Skin epidermis (tissue), 12 donors: Measurements from ENCODE around the gene UBXN11.
"Not testable (repeated sequence)": the region's sequence is repeated elsewhere in the genome, so short reads cannot be mapped to it uniquely, and the experiment has no call there.

ENCODE experiments used
- H3K27ac ChIP-seq, 21 experiments: fragments of 200-600 bp; sonication (generic) in 11 of 21; one replicate each; pipeline ENCODE4 v1.5.0; 2020; ENCODE audit warnings: mild to moderate bottlenecking in 3 of 21, inconsistent platforms in 2 of 21, moderate library complexity in 2 of 21
- H3K4me3 ChIP-seq, 7 experiments: fragments of 200-600 bp; sonication (generic) in 2 of 7; one replicate each; pipeline ENCODE4 v1.5.0; 2020; ENCODE audit warnings: inconsistent platforms in 2 of 7, mild to moderate bottlenecking in 2 of 7, moderate library complexity in 1 of 7

The UBXN11 gene

GRCh38 chr1:26337625-26338024 lies 31.2 kb upstream of the UBXN11 start:
- H3K27ac ChIP-seq: no peak overlapping the region
- H3K4me3 ChIP-seq: no peak overlapping the region

GRCh38 chr1:26337206-26337535 lies 30.7 kb upstream of the UBXN11 start:
- peak overlapping the region in 3 of 21 experiments; percentile 4 to 42 (median 11) for H3K27ac ChIP-seq
- no peak overlapping the region for H3K4me3 ChIP-seq

GRCh38 chr1:26336477-26337205 lies 30.2 kb upstream of the UBXN11 start:
- H3K27ac ChIP-seq: peak overlapping the region in 5 of 21 experiments; percentile 4 to 60 (median 42)
- peak overlapping the region; percentile 23 to 52 (median 36) for H3K4me3 ChIP-seq

GRCh38 chr1:26335774-26336476 lies 29.5 kb upstream of the UBXN11 start:
- H3K27ac ChIP-seq: peak overlapping the region in 5 of 21 experiments; percentile 12 to 50 (median 42)
- peak overlapping the region; percentile 23 to 52 (median 36) for H3K4me3 ChIP-seq

- not testable (repeated sequence) for H3K27ac ChIP-seq, H3K4me3 ChIP-seq
These were observed 26.9 kb upstream of the UBXN11 start for GRCh38 chr1:26333312-26333711.

- H3K4me3 ChIP-seq: no peak overlapping the region
- no peak overlapping the region for H3K27ac ChIP-seq
These were observed 23.8 kb upstream of the UBXN11 start for GRCh38 chr1:26330276-26330675.

GRCh38 chr1:26329380-26329779 lies 22.9 kb upstream of the UBXN11 start:
- not testable (repeated sequence) for H3K27ac ChIP-seq, H3K4me3 ChIP-seq

GRCh38 chr1:26328597-26328996 lies 22.2 kb upstream of the UBXN11 start:
- no peak overlapping the region for H3K4me3 ChIP-seq
- H3K27ac ChIP-seq: no peak overlapping the region

GRCh38 chr1:26327956-26328362 lies 21.5 kb upstream of the UBXN11 start:
- Histone ChIP-seq H3K4me3 (no peak overlapping the region), H3K27ac (peak overlapping the region in 1 of 21 experiments; percentile 5)

GRCh38 chr1:26324550-26324949 lies 18.1 kb upstream of the UBXN11 start:
- Histone ChIP-seq H3K4me3 (no peak overlapping the region), H3K27ac (no peak overlapping the region)

GRCh38 chr1:26323382-26323781 lies 16.9 kb upstream of the UBXN11 start:
- Histone ChIP-seq H3K4me3 (no peak overlapping the region), H3K27ac (no peak overlapping the region)

- Histone ChIP-seq H3K27ac (peak overlapping the region in 3 of 21 experiments; percentile 38 to 93 (median 93)), H3K4me3 (no peak overlapping the region)
These were observed 15.6 kb upstream of the UBXN11 start for GRCh38 chr1:26322042-26322331.

GRCh38 chr1:26321315-26322041 lies 15.0 kb upstream of the UBXN11 start:
- Histone ChIP-seq H3K4me3 (no peak overlapping the region), H3K27ac (peak overlapping the region in 13 of 21 experiments; percentile 12 to 93 (median 45))

- Histone ChIP-seq H3K27ac (peak overlapping the region in 13 of 21 experiments; percentile 12 to 93 (median 45)), H3K4me3 (no peak overlapping the region)
These were observed 14.5 kb upstream of the UBXN11 start for GRCh38 chr1:26320896-26321295.

- peak overlapping the region; percentile 27 to 48 (median 34) for H3K4me3 ChIP-seq
- H3K27ac ChIP-seq: peak overlapping the region in 18 of 21 experiments; percentile 18 to 93 (median 74)
These were observed 12.1 kb upstream of the UBXN11 start for GRCh38 chr1:26318338-26319064.

- peak within 1 kb of the TSS in 18 of 21 experiments; percentile 18 to 93 (median 74) for H3K27ac ChIP-seq
- H3K4me3 ChIP-seq: peak within 1 kb of the TSS; percentile 27 to 48 (median 34)
These were observed 11.3 kb upstream of the UBXN11 start, which contains the start of gene CD52 for GRCh38 chr1:26317612-26318337. Gene CD52 (plus strand): TSS chr1:26317958. CDS start chr1:26318018, 60 bp downstream.

- H3K27ac ChIP-seq: peak overlapping the region in 12 of 21 experiments; percentile 54 to 93 (median 81)
- peak overlapping the region in 2 of 7 experiments; percentile 6 to 31 for H3K4me3 ChIP-seq
These were observed 10.7 kb upstream of the UBXN11 start for GRCh38 chr1:26317146-26317545.

GRCh38 chr1:26315874-26316850 lies 9.7 kb upstream of the UBXN11 start:
- Histone ChIP-seq H3K4me3 (no peak overlapping the region), H3K27ac (peak overlapping the region in 11 of 21 experiments; percentile 5 to 93 (median 79))
